Mucosa of stomach (tissue), 1 donor: ENCODE results near the gene NPAS3.

ENCODE experiments used
- H3K27me3 ChIP-seq: one replicate; pipeline ENCODE4 v1.7.0; 2013; ENCODE audit warnings: mild to moderate bottlenecking, low read length; ENCODE audit not compliant: control insufficient read depth, insufficient read depth
- H3K36me3 ChIP-seq: one replicate; pipeline ENCODE4 v1.7.0; 2013; ENCODE audit warnings: low read length; ENCODE audit not compliant: control insufficient read depth, insufficient read depth
- H3K4me1 ChIP-seq: one replicate; pipeline ENCODE4 v1.7.0; 2013; ENCODE audit warnings: mild to moderate bottlenecking, low read length; ENCODE audit not compliant: control insufficient read depth, insufficient read depth
- H3K4me3 ChIP-seq: one replicate; pipeline ENCODE4 v1.7.0; 2013; ENCODE audit warnings: low read length
- H3K9ac ChIP-seq: one replicate; pipeline ENCODE4 v1.7.0; 2013; ENCODE audit warnings: mild to moderate bottlenecking, low read length, moderate library complexity
- H3K9me3 ChIP-seq: one replicate; pipeline ENCODE4 v1.7.0; 2013; ENCODE audit warnings: mild to moderate bottlenecking, low read length, moderate library complexity; ENCODE audit not compliant: control insufficient read depth
- donor health status: Pancreatic carcinoma.

The NPAS3 gene

GRCh38 chr14:33631021-33631420 lies 692.3 kb downstream of the NPAS3 start:
- Histone ChIP-seq H3K9ac (no peak overlapping the region), H3K36me3 (no peaks in the 10 kb centered on the region), H3K4me3 (no peak overlapping the region), H3K4me1 (no peaks in the 10 kb centered on the region), H3K9me3 (no peaks in the 10 kb centered on the region), H3K27me3 (no peaks in the 10 kb centered on the region)

DNA sequence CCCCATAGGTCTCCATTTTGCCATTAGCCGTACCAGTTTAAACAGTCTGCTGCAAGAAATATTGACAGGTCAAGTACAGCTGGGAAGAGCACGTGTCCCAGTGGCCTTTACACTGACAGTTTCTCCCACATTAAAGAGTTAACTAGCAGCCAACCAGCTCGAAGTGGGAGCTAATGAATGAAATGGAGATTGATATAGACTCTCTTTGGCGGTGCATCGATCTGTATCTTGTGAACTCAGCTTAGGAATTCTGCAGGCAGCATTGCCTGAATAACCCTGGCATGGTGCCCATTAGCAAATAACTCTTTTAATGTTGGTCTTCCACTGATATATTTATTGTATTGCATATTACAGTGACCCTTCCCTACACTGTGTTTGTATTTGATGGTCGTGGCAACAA lies 692.8 kb downstream of the NPAS3 start:
- H3K36me3 ChIP-seq: no peaks in the 10 kb centered on the region

DNA sequence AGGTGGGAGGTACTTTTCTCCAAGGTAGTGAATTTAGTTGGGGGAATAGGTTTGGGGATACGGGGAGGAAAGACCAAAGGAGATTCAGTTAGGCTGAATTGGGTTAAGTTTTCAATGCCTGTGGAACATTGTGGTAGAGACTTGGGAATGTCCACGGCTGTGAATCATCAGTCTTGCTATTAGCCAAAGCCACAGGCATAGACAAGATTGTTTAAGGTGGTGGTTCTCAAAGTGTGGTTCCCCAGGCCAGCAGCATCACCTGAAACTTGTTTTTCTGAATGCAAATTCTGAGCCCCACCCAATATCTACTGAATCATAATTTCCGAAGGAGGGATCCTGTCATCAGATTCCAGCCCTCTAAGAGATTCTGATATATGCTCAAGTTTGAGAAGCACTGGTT lies 696.0 kb downstream of the NPAS3 start:
- Histone ChIP-seq H3K4me1 (no peaks in the 10 kb centered on the region), H3K9me3 (no peaks in the 10 kb centered on the region)

More for the DNA sequence above, 692.8 kb downstream of the NPAS3 start:
- no peaks in the 10 kb centered on the region for H3K27me3 ChIP-seq
- H3K9ac ChIP-seq: no peak overlapping the region
- H3K4me1 ChIP-seq: no peaks in the 10 kb centered on the region
- no peak overlapping the region for H3K4me3 ChIP-seq
- H3K9me3 ChIP-seq: no peaks in the 10 kb centered on the region

GRCh38 chr14:33636716-33637115 lies 698.0 kb downstream of the NPAS3 start:
- Histone ChIP-seq H3K27me3 (no peaks in the 10 kb centered on the region), H3K36me3 (no peaks in the 10 kb centered on the region), H3K9ac (no peak overlapping the region), H3K4me3 (no peak overlapping the region), H3K9me3 (no peaks in the 10 kb centered on the region), H3K4me1 (no peaks in the 10 kb centered on the region)

More for the DNA sequence above, 696.0 kb downstream of the NPAS3 start:
- no peaks in the 10 kb centered on the region for H3K36me3 ChIP-seq
- no peak overlapping the region for H3K4me3 ChIP-seq
- H3K9ac ChIP-seq: no peak overlapping the region
- H3K27me3 ChIP-seq: no peaks in the 10 kb centered on the region

DNA sequence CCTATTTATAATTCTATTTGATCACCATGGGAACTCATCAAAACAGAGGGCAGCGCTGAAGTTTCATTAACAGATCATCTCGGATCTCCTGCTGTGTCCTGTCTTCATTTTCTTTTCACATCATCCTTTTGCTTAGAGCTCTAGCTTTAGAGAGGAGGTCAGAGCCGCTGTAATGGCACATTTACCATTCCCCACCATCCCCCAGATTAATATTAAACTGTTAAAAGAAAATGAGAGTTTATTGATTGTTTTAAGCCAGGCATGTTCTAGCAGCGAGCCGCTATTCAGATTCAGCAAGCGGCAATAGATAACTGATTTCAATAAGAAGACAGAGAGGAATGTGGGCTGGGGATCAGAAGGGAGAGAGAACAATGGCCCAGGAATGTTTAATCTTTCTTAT lies 703.4 kb downstream of the NPAS3 start:
- H3K36me3 ChIP-seq: no peaks in the 10 kb centered on the region
- H3K27me3 ChIP-seq: no peaks in the 10 kb centered on the region
- H3K9me3 ChIP-seq: no peaks in the 10 kb centered on the region
- no peak overlapping the region for H3K9ac ChIP-seq
- H3K4me3 ChIP-seq: no peak overlapping the region
- H3K4me1 ChIP-seq: no peaks in the 10 kb centered on the region

GRCh38 chr14:33642691-33643244 lies 704.1 kb downstream of the NPAS3 start:
- Histone ChIP-seq H3K27me3 (no peaks in the 10 kb centered on the region), H3K9ac (no peak overlapping the region), H3K4me1 (no peaks in the 10 kb centered on the region), H3K4me3 (no peak overlapping the region), H3K9me3 (no peaks in the 10 kb centered on the region), H3K36me3 (no peaks in the 10 kb centered on the region)

DNA sequence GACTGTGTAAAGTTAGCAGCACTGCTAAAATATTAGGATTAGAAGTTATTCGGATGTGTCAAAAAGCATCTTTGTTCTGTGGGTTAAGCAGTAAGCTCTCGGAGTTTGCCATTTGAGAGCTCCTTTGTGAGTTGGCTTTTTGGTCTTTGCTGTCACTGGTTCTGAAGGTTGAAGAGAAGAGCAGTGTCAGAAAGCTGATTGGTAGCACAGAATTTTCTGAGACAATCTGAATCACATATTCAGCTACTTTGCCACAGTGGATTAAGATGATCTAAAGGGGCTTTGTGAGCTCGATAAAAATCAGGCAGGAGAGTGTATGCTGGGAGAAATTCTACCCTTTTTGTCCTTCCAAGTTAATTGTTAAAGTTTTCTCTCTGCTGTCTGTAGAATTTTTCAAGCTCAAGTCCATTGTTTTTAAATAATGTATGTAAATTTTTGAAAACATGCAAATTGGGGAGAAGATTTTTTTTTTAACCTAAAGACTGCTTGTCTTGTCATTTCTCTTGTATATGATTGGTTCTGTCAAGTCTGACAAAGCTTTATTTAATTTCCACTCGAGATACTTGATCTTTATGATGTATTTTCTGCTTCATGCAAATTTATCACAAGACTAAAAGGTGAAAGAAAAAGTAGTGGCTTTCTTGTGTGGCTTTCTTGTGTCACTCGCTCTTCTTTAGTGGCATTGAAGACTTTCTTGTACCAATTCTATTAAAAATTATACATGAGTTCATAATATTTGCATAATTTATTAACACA lies 704.9 kb downstream of the NPAS3 start:
- Histone ChIP-seq H3K4me3 (no peak overlapping the region), H3K4me1 (no peaks in the 10 kb centered on the region), H3K9ac (no peak overlapping the region), H3K27me3 (no peaks in the 10 kb centered on the region), H3K36me3 (no peaks in the 10 kb centered on the region), H3K9me3 (no peaks in the 10 kb centered on the region)

- Histone ChIP-seq H3K9me3 (no peaks in the 10 kb centered on the region), H3K4me3 (no peak overlapping the region), H3K4me1 (no peaks in the 10 kb centered on the region), H3K27me3 (no peaks in the 10 kb centered on the region), H3K36me3 (no peaks in the 10 kb centered on the region), H3K9ac (no peak overlapping the region)
Measured at GRCh38 chr14:33646692-33647260, 708.1 kb downstream of the NPAS3 start.

- Histone ChIP-seq H3K4me3 (no peak overlapping the region), H3K4me1 (no peaks in the 10 kb centered on the region), H3K36me3 (no peaks in the 10 kb centered on the region), H3K9ac (no peak overlapping the region), H3K9me3 (no peaks in the 10 kb centered on the region), H3K27me3 (no peaks in the 10 kb centered on the region)
Measured at GRCh38 chr14:33647385-33647786, 708.7 kb downstream of the NPAS3 start.

DNA sequence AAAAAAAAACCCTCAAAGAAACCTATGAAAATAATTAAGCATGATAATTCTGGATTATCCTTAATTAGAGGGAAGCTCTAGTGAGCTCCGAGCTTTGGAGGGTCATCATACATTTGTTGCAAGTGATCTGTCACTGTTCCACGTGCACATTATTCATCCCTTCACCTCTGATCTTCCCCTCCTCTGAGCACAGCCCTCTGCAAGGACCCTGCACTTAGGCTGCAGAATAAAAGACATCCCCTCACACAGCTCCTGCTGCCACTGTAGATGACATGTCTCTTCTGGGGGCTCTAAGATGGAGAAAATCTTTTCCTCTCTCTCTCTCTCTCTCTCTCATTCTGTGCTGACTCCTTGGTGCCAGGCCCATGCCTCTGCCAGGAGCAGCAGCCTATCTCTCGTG lies 711.8 kb downstream of the NPAS3 start:
- Histone ChIP-seq H3K4me3 (no peak overlapping the region), H3K27me3 (no peaks in the 10 kb centered on the region), H3K4me1 (no peaks in the 10 kb centered on the region), H3K9ac (no peak overlapping the region), H3K36me3 (no peaks in the 10 kb centered on the region), H3K9me3 (no peaks in the 10 kb centered on the region)

GRCh38 chr14:33652566-33653307 lies 714.1 kb downstream of the NPAS3 start:
- Histone ChIP-seq H3K27me3 (no peaks in the 10 kb centered on the region), H3K9ac (no peak overlapping the region), H3K4me3 (no peak overlapping the region), H3K4me1 (no peaks in the 10 kb centered on the region), H3K9me3 (no peaks in the 10 kb centered on the region), H3K36me3 (no peaks in the 10 kb centered on the region)

DNA sequence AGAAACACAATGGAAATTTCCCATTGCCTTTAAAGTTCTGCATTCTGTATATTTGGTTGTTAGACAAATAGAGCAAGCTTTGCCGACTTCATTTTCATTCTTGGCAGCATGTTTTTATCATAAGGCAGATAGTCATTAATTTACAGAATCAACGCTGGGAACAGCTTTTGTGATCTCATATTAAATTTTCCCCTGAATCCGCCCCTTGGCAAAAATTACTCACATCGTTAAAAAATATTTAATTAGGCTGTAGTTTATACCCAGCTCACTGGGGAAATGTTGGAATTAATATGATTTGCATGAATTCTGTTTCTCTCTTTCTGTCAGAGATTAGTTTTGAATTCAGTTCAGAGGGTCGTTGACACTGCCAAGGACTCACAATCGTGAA lies 714.6 kb downstream of the NPAS3 start:
- H3K9ac ChIP-seq: no peak overlapping the region
- no peak overlapping the region for H3K4me3 ChIP-seq
- no peaks in the 10 kb centered on the region for H3K27me3 ChIP-seq
- no peaks in the 10 kb centered on the region for H3K9me3 ChIP-seq
- no peaks in the 10 kb centered on the region for H3K4me1 ChIP-seq
- H3K36me3 ChIP-seq: no peaks in the 10 kb centered on the region
